Lung (tissue), 12 donors: Measurements from ENCODE around the gene C16orf46. TPM values are rescaled to one million over a fixed set of nuclear protein-coding genes. Genes with fewer than 3 reads are reported as not detected.

Source experiments
- ATAC-seq: fragments of 200-7000 bp; cut with Tn5 transposase; one replicate; pipeline ENCODE4 v1.9.1; 2020; ENCODE audit warnings: moderate number of reproducible peaks; ENCODE audit not compliant: insufficient read depth, low FRiP score
- DNase-seq, 3 donors: peaks; one replicate each; pipeline ENCODE4 v3.0.0-alpha.2; 2013 to 2017
- H3K27ac ChIP-seq, 2 donors: one replicate each; pipeline ENCODE4 v1.5.1; 2013; ENCODE audit warnings: mild to moderate bottlenecking in 2 of 2, moderate library complexity in 2 of 2, control low read depth in 1 of 2, inconsistent platforms in 1 of 2, low read depth in 1 of 2, low read length in 1 of 2
- H3K27me3 ChIP-seq, 3 donors: one replicate each; pipeline ENCODE4 v1.5.1; 2013; ENCODE audit warnings: low read length in 2 of 3; ENCODE audit not compliant: control insufficient read depth in 3 of 3, insufficient read depth in 3 of 3
- H3K36me3 ChIP-seq, 4 donors: one replicate each; pipeline ENCODE4 v1.5.1; 2013; ENCODE audit warnings: low read length in 4 of 4, mild to moderate bottlenecking in 1 of 4, moderate library complexity in 1 of 4; ENCODE audit not compliant: control insufficient read depth in 4 of 4, insufficient read depth in 4 of 4
- H3K4me1 ChIP-seq, 5 donors: one replicate each; pipeline ENCODE4 v1.5.1; 2013; ENCODE audit warnings: low read length in 5 of 5, mild to moderate bottlenecking in 2 of 5, moderate library complexity in 1 of 5; ENCODE audit not compliant: control insufficient read depth in 5 of 5, insufficient read depth in 5 of 5
- H3K4me3 ChIP-seq: one replicate; pipeline ENCODE4 v1.5.1; 2013; ENCODE audit warnings: mild to moderate bottlenecking, control low read depth, moderate library complexity
- H3K9ac ChIP-seq, 2 donors: one replicate each; pipeline ENCODE4 v1.5.1; 2013; ENCODE audit warnings: low read length in 2 of 2, control low read depth in 1 of 2; ENCODE audit not compliant: insufficient read depth in 1 of 2
- H3K9me3 ChIP-seq, 4 donors: one replicate each; pipeline ENCODE4 v1.5.1; 2013; ENCODE audit warnings: low read length in 3 of 4, mild to moderate bottlenecking in 1 of 4, moderate library complexity in 1 of 4; ENCODE audit not compliant: control insufficient read depth in 4 of 4, insufficient read depth in 3 of 4
- WGBS, 2 donors: extraction: QIAGEN DNeasy Blood & Tissue Kit; methylation state at CpG; one replicate each; pipeline ENCODE4 v1.1.7; 2013; 5-methylcytosine and 5-hydroxymethylcytosine counted together
- polyA plus RNA-seq, 2 donors: library from polyadenylated mRNA; stranded (reverse); fragments of 200-250 nt; gene quantifications; one replicate each; pipeline ENCODE4 v1.2.1, GENCODE V29; 2013
- total RNA-seq, 2 donors: library from RNA; depleted of rRNA in 1 of 2; stranded (reverse); fragments of >200 nt in 1 of 2; gene quantifications; one replicate each; pipeline ENCODE4 v1.2.1, GENCODE V29; 2014 to 2021
- TF ChIP-seq, protein P1 (sequence below): IDR thresholded peaks from 2 replicates; pipeline ENCODE4 v1.5.1; 2012; ENCODE audit warnings: mild to moderate bottlenecking; ENCODE audit errors: control extremely low read depth, extremely low read depth
- donor health status: control.
- donor health status: control.
- donor health status: Bipolar disorder and iron deficiency.
- donor health status: healthy.
- donor health status: DM: yes; HTN: yes; CAD: no.

The C16orf46 gene
- total and polyA plus RNA-seq, 4 donors, result 1.0 to 4.4 (median 1.8) TPM

DNA sequence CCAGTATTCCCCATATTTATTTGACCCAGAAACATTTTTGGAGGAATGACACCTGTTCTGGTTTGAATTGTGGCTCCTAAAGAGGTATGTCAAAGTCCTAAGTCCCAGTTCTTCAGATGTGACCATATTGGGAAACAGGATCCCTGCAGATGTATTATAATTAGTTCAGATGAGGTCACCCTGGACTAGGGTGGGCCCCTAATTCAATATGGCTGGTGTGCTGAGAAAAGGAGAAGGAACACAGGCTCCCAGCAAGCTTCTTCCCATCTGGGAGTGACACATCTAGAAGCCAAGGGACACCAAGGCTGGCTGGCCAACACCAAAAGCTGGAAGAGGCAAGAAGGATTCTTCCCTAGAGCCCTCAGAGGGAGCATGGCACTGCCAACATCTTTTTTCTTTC, 22.9 kb upstream of the C16orf46 start:
- TF ChIP-seq, protein P1, sequence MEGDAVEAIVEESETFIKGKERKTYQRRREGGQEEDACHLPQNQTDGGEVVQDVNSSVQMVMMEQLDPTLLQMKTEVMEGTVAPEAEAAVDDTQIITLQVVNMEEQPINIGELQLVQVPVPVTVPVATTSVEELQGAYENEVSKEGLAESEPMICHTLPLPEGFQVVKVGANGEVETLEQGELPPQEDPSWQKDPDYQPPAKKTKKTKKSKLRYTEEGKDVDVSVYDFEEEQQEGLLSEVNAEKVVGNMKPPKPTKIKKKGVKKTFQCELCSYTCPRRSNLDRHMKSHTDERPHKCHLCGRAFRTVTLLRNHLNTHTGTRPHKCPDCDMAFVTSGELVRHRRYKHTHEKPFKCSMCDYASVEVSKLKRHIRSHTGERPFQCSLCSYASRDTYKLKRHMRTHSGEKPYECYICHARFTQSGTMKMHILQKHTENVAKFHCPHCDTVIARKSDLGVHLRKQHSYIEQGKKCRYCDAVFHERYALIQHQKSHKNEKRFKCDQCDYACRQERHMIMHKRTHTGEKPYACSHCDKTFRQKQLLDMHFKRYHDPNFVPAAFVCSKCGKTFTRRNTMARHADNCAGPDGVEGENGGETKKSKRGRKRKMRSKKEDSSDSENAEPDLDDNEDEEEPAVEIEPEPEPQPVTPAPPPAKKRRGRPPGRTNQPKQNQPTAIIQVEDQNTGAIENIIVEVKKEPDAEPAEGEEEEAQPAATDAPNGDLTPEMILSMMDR, result no peak
- no peak overlapping the region for H3K27ac ChIP-seq
- no peak for DNase-seq

DNA sequence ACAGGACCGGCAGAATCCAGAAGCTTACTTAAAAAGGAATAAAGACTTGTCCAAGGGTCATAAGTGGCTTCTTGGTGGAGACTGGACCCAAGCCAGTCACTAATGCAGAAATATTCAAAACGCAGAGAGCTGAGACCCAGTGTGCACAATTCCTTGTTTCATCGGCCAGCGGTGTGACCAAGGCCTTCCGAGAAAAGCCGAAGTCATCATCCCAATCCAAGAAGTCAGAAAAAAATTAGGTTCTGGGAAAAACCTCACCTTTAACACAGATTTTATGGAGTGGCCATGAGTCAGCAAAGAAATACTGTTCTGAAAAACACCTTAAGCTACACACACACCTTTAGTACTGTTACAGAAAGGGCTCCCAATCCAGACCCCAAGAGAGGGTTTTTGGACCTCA, 20.2 kb upstream of the C16orf46 start:
- DNase-seq (no peak), ATAC-seq (no peak)
- Histone ChIP-seq H3K9me3 (no peaks in the 10 kb centered on the region), H3K9ac (no peak overlapping the region), H3K4me3 (no peak overlapping the region), H3K36me3 (no peaks in the 10 kb centered on the region), H3K27ac (no peak overlapping the region), H3K4me1 (peaks cover 0 to 4% (median 0%) of the 10 kb centered on the region in 5 donors), H3K27me3 (no peaks in the 10 kb centered on the region)
- WGBS, 2 donors, result 94 to 95% methylated on average over 6 of the region's 6 CpGs
- TF ChIP-seq, protein P1, result no peak

More for the DNA sequence above, 22.9 kb upstream of the C16orf46 start:
- Histone ChIP-seq H3K9ac (no peak overlapping the region), H3K4me1 (peaks cover 0 to 4% (median 0%) of the 10 kb centered on the region in 5 donors), H3K4me3 (no peak overlapping the region), H3K36me3 (no peaks in the 10 kb centered on the region), H3K27me3 (no peaks in the 10 kb centered on the region), H3K9me3 (no peaks in the 10 kb centered on the region)
- no peak for ATAC-seq

DNA sequence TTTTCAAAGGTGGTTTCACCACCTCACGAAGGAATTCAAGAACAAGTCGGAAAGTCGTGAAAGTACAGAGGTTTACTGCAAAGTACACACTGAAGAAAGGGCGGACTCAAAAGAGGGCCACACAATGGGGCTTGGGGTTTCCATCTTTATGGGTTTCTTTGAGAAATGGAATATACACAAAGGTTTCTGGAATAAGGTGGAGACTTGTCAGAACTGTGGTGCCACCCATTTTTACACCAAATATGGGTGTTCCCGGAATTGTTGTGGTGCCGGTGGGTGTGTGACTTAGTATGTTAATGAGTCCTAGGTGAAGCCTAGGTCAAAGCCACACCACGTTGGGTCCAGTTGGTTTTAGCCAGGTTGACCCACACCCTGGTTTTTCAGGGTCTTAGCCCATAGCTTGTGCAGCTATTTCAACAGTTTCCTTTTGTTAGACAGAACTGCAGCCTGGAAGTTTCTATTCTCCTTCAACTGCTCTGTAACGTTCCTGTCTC, 19.7 kb upstream of the C16orf46 start:
- no peaks in the 10 kb centered on the region for H3K36me3 ChIP-seq
- WGBS, 2 donors, result 52 to 55% methylated on average over 8 of the region's 8 CpGs

More for the DNA sequence above, 19.7 kb upstream of the C16orf46 start:
- no peak overlapping the region for H3K9ac ChIP-seq
- H3K9me3 ChIP-seq, result no peaks in the 10 kb centered on the region
- TF ChIP-seq, protein P1, result no peak
- peaks cover 0 to 4% (median 0%) of the 10 kb centered on the region in 5 donors for H3K4me1 ChIP-seq
- DNase-seq (no peak), ATAC-seq (no peak)
- H3K27me3 ChIP-seq, result no peaks in the 10 kb centered on the region
- peak overlapping the region; percentile 40 to 52 for H3K27ac ChIP-seq
- no peak overlapping the region for H3K4me3 ChIP-seq
